PC-9 (cell line): ENCODE results near the gene B3GALT6. TPM values are rescaled to one million over a fixed set of nuclear protein-coding genes. Genes with fewer than 3 reads are reported as not detected.

ENCODE experiments used
- BruUV-seq: library from RNA; stranded (reverse); fragments of 400-500 nt; replicated peaks from 2 replicates; lab custom pipeline; 2021; lab: Mats Ljungman, UMichigan
- CTCF ChIA-PET: fragments of 300-600 bp; sonication (Branson Sonifier 250); formaldehyde crosslinking; loops from one replicate; lab custom pipeline; 2022; ENCODE audit warnings: antibody characterized with exemption; lab: Charles Lee
- POLR2A ChIA-PET: fragments of 300-600 bp; sonication (Branson Sonifier 250); formaldehyde crosslinking; loops from one replicate; lab custom pipeline; 2022; ENCODE audit warnings: antibody characterized with exemption; ENCODE audit not compliant: unreplicated experiment; lab: Charles Lee
- DNase-seq, 2 experiments: peaks; one replicate each; pipeline versions ENCODE4 v3.0.0 to v3.0.0-alpha.2; 2015 to 2022; ENCODE audit warnings: mixed read lengths in 1 of 2
- H2AFZ ChIP-seq: fragments of 200-600 bp; sonication (generic); 2 replicates; pipeline ENCODE4 v1.8.1; 2017; ENCODE audit warnings: antibody characterized with exemption
- H3F3A ChIP-seq: fragments of 200-600 bp; sonication (generic); 2 replicates; pipeline ENCODE4 v1.8.1; 2017; ENCODE audit warnings: antibody characterized with exemption, mild to moderate bottlenecking, low read depth; ENCODE audit not compliant: insufficient read depth
- H3K27ac ChIP-seq: fragments of 200-600 bp; sonication (generic); 2 replicates; pipeline ENCODE4 v1.6.1; 2016; ENCODE audit warnings: mixed run types
- H3K27me3 ChIP-seq: fragments of 200-600 bp; sonication (generic); 2 replicates; pipeline ENCODE4 v1.6.1; 2016; ENCODE audit warnings: low read depth, mixed run types; ENCODE audit not compliant: insufficient read depth
- H3K36me3 ChIP-seq: fragments of 200-600 bp; sonication (generic); 2 replicates; pipeline ENCODE4 v1.6.1; 2016; ENCODE audit warnings: low read depth, mixed run types
- H3K4me1 ChIP-seq: fragments of 200-600 bp; sonication (generic); replicated peaks from 2 replicates; pipeline ENCODE4 v1.6.1; 2016; ENCODE audit warnings: mixed run types; ENCODE audit not compliant: insufficient read depth
- H3K4me2 ChIP-seq: fragments of 200-600 bp; sonication (generic); 2 replicates; pipeline ENCODE4 v1.6.1; 2017; ENCODE audit warnings: mixed run types
- H3K4me3 ChIP-seq: fragments of 200-600 bp; sonication (generic); 2 replicates; pipeline ENCODE4 v1.6.1; 2016; ENCODE audit warnings: mixed run types
- H3K79me2 ChIP-seq: fragments of 200-600 bp; sonication (generic); 2 replicates; pipeline ENCODE4 v1.6.1; 2017; ENCODE audit warnings: low read depth, mixed run types
- H3K9me2 ChIP-seq: fragments of 200-600 bp; sonication (generic); 2 replicates; pipeline ENCODE4 v1.8.1; 2017; ENCODE audit warnings: mild to moderate bottlenecking; ENCODE audit not compliant: insufficient read depth
- H3K9me3 ChIP-seq: fragments of 200-600 bp; sonication (generic); 2 replicates; pipeline ENCODE4 v1.8.1; 2016; ENCODE audit warnings: low read depth; ENCODE audit not compliant: insufficient read depth
- H4K20me1 ChIP-seq: fragments of 200-600 bp; sonication (generic); 2 replicates; pipeline ENCODE4 v1.8.1; 2017; ENCODE audit not compliant: insufficient read depth
- CTCF ChIP-seq: fragments of 200-600 bp; sonication (generic); conservative IDR thresholded peaks from 2 replicates; pipeline ENCODE4 v1.6.1; 2017; ENCODE audit warnings: mixed run types, antibody characterized with exemption, mild to moderate bottlenecking, moderate library complexity
- EZH2 ChIP-seq: fragments of 200-600 bp; sonication (generic); IDR thresholded peaks from 2 replicates; pipeline ENCODE4 v1.8.0; 2017; ENCODE audit warnings: antibody characterized with exemption, low read depth
- intact Hi-C: fragments of 100-400 bp; cut with micrococcal nuclease; formaldehyde crosslinking; loops from one replicate; pipeline ENCODE4 v1.10.0; 2022; ENCODE audit not compliant: unreplicated experiment
- total RNA-seq: library from RNA; stranded (reverse); gene quantifications from 2 replicates; pipeline ENCODE4 v1.2.3, GENCODE V29; 2021

B3GALT6 gene
- total RNA-seq, 1 experiment from 2014 or later: 16.2 TPM

- Histone ChIP-seq H3K79me2 (peaks cover 44% of the 10 kb centered on the region), H3F3A (peaks cover 10% of the 10 kb centered on the region), H3K4me2 (peak within 1 kb of the TSS; percentile 93), H3K4me1 (peaks cover 17% of the 10 kb centered on the region), H3K4me3 (peak within 1 kb of the TSS; percentile 70), H4K20me1 (peaks cover 35% of the 10 kb centered on the region), H3K36me3 (peaks cover 4% of the 10 kb centered on the region; the same call in 1 of the 2 replicates), H3K9me2 (no peaks in the 10 kb centered on the region), H3K27me3 (no peaks in the 10 kb centered on the region), H2AFZ (peak within 1 kb of the TSS; percentile 88), H3K27ac (peak within 1 kb of the TSS; percentile 42), H3K9me3 (no peaks in the 10 kb centered on the region)
- DNase-seq: peak; percentile 73 to 85
- intact Hi-C loops: loop anchor here (5.0 kb wide), 1 partner anchor 74 kb away; the partner anchor contains the start of gene DVL1
- ChIA-PET CTCF (interaction anchor here (0.6 to 0.7 kb wide), 2 partner anchors 9 to 17 kb away, joined by 7 read pairs; no protein-coding TSS in a partner anchor), POLR2A (interaction anchor here (0.6 to 0.7 kb wide), 6 partner anchors 10 to 158 kb away, joined by 3 to 21 read pairs (median 10); partner anchors contain the start of gene C1orf159)
- TF ChIP-seq EZH2 (no peak), CTCF (no peak)
- no TSS peak for BruUV-seq
These were observed 41.7 kb downstream of the B3GALT6 start, which contains the start of gene UBE2J2 for GRCh38 chr1:1273512-1274298. Gene UBE2J2, minus strand, starts transcription at chr1:1273854. Its CDS starts 5,862 bp downstream, at chr1:1267992.

GRCh38 chr1:1274299-1274930, 42.4 kb downstream of the B3GALT6 start:
- H2AFZ ChIP-seq: peak overlapping the region; percentile 88
- peaks cover 10% of the 10 kb centered on the region for H3F3A ChIP-seq
- H3K36me3 ChIP-seq: peaks cover 4% of the 10 kb centered on the region; the same call in 1 of the 2 replicates
- peak overlapping the region; percentile 87 for H3K4me2 ChIP-seq
- H3K4me3 ChIP-seq: peak overlapping the region; percentile 70
- intact Hi-C loops: loop anchor here (5.0 kb wide), 1 partner anchor 73 kb away; the partner anchor contains the start of gene DVL1
- CTCF ChIA-PET: interaction anchor here (0.6 to 0.7 kb wide), 2 partner anchors 8 to 17 kb away, joined by 7 read pairs; no protein-coding TSS in a partner anchor
- no peak overlapping the region for H3K27ac ChIP-seq
- TF ChIP-seq EZH2: no peak
- TF ChIP-seq CTCF: no peak
- H3K9me3 ChIP-seq: no peaks in the 10 kb centered on the region
- no TSS peak for BruUV-seq
- H3K27me3 ChIP-seq: no peaks in the 10 kb centered on the region
- H4K20me1 ChIP-seq: peaks cover 34% of the 10 kb centered on the region
- H3K4me1 ChIP-seq: peaks cover 17% of the 10 kb centered on the region
- H3K9me2 ChIP-seq: no peaks in the 10 kb centered on the region
- H3K79me2 ChIP-seq: peaks cover 40% of the 10 kb centered on the region
- POLR2A ChIA-PET: interaction anchor here (0.6 kb wide), 1 partner anchor 158 kb away, joined by 7 read pairs; the partner anchor contains the start of gene C1orf159
- no peak for DNase-seq

- Histone ChIP-seq H3K9me3 (no peaks in the 10 kb centered on the region), H3K4me1 (peaks cover 17% of the 10 kb centered on the region), H3F3A (peaks cover 10% of the 10 kb centered on the region), H3K9me2 (no peaks in the 10 kb centered on the region), H3K27ac (no peak overlapping the region), H3K4me3 (no peak overlapping the region), H3K36me3 (peaks cover 4% of the 10 kb centered on the region; the same call in 1 of the 2 replicates), H3K4me2 (peak overlapping the region; percentile 87; the same call in 1 of the 2 replicates), H2AFZ (no peak overlapping the region), H3K27me3 (no peaks in the 10 kb centered on the region), H3K79me2 (peaks cover 34% of the 10 kb centered on the region), H4K20me1 (peaks cover 28% of the 10 kb centered on the region)
- CTCF ChIA-PET: no interaction called here
- TF ChIP-seq EZH2 (no peak), CTCF (no peak)
- DNase-seq: no peak
- intact Hi-C loops: loop anchor here (5.0 kb wide), 1 partner anchor 72 kb away; the partner anchor contains the start of gene DVL1
- BruUV-seq: no TSS peak
- POLR2A ChIA-PET: no interaction called here
These were observed 42.9 kb downstream of the B3GALT6 start for GRCh38 chr1:1274931-1275431.
